ENCODE results near the gene FFAR4.

DNA sequence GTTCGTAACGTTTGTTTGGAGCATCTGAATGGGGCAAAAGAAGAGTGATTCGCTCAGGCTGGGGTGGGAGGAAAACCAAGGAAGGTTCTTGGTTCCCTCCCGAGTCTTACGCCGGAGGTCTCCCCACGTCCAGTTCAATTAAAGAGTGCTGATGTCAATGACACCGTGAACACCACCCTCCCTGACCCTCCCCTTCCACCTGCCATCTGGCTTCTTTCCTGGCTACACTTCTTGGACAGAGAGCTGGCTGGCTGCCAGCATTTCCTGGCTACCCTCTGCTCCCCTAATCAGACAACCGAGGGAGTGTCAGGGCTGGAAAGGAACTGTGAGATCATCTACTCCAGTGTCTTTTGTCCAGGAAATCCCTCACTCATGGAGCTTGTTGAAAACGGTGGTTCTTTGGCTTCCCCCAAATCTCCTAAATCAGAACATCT, 24.1 kb upstream of the FFAR4 start:
- TF ChIP-seq, protein P1, sequence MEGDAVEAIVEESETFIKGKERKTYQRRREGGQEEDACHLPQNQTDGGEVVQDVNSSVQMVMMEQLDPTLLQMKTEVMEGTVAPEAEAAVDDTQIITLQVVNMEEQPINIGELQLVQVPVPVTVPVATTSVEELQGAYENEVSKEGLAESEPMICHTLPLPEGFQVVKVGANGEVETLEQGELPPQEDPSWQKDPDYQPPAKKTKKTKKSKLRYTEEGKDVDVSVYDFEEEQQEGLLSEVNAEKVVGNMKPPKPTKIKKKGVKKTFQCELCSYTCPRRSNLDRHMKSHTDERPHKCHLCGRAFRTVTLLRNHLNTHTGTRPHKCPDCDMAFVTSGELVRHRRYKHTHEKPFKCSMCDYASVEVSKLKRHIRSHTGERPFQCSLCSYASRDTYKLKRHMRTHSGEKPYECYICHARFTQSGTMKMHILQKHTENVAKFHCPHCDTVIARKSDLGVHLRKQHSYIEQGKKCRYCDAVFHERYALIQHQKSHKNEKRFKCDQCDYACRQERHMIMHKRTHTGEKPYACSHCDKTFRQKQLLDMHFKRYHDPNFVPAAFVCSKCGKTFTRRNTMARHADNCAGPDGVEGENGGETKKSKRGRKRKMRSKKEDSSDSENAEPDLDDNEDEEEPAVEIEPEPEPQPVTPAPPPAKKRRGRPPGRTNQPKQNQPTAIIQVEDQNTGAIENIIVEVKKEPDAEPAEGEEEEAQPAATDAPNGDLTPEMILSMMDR (conservative IDR thresholded peaks at IDR 0.05; ENCODE audit: low read depth, low read length), result no peak
- TF ChIP-seq, protein P2, sequence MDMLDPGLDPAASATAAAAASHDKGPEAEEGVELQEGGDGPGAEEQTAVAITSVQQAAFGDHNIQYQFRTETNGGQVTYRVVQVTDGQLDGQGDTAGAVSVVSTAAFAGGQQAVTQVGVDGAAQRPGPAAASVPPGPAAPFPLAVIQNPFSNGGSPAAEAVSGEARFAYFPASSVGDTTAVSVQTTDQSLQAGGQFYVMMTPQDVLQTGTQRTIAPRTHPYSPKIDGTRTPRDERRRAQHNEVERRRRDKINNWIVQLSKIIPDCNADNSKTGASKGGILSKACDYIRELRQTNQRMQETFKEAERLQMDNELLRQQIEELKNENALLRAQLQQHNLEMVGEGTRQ (IDR thresholded peaks at IDR 0.05; ENCODE audit: low read depth, low read length), result no peak
- TF ChIP-seq MAZ (IDR thresholded peaks at IDR 0.05; ENCODE audit: borderline replicate concordance, low read depth, low read length) (no peak), POLR2A (IDR thresholded peaks at IDR 0.05; ENCODE audit: low read depth, low read length) (no peak), CEBPB (IDR thresholded peaks at IDR 0.05; ENCODE audit: low read depth, low read length) (no peak), MAFK (IDR thresholded peaks at IDR 0.05; ENCODE audit: low read depth, low read length) (no peak), NFE2L2 (IDR thresholded peaks at IDR 0.05; ENCODE audit: low read depth, low read length) (no peak)
- TF ChIP-seq, protein P3, sequence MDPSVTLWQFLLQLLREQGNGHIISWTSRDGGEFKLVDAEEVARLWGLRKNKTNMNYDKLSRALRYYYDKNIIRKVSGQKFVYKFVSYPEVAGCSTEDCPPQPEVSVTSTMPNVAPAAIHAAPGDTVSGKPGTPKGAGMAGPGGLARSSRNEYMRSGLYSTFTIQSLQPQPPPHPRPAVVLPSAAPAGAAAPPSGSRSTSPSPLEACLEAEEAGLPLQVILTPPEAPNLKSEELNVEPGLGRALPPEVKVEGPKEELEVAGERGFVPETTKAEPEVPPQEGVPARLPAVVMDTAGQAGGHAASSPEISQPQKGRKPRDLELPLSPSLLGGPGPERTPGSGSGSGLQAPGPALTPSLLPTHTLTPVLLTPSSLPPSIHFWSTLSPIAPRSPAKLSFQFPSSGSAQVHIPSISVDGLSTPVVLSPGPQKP (IDR thresholded peaks at IDR 0.05; ENCODE audit: borderline replicate concordance, low read depth, low read length), result no peak
